HK-2 (cell line): ENCODE data around the gene BANK1.

ENCODE experiments used
- DNase-seq: peaks from one replicate; pipeline ENCODE4 v3.0.0-alpha.2; 2018; ENCODE audit not compliant: unreplicated experiment

BANK1 gene

DNA sequence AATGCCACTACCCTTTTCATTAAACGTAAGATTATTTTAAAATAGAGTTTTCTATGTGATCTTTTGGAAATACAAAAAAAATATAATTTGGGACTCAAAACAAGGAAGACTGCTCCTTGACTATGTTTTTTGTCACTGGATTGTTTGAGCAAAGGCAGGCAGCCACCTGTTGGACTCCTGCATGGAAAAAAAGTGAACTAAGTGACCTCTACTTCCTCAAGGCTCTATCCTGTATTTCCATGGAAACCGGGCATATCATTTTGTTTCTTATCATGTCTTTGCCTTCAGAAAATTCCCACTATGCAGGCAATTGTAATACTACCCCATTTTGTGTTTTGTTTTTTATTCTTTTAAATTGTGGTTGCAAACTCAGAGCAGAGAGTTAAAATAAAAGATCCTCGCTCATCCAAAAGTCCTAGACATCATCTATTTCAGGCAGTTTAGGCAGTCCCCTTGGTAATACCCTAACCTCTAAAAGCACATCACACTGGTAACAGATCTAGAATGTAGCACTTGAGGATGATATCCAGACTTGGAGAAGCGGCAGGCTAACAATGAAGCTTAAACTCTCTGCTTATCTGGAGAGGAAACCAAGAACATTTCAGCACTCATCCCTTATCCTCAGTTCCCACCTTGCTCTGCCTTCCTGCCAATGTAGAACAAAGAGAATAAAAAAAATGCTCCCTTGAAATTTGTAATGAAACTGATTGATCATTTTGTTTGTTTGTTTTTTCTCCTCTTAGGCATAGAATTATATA is 165.7 kb downstream of the BANK1 start:
- DNase-seq: no peak

DNA sequence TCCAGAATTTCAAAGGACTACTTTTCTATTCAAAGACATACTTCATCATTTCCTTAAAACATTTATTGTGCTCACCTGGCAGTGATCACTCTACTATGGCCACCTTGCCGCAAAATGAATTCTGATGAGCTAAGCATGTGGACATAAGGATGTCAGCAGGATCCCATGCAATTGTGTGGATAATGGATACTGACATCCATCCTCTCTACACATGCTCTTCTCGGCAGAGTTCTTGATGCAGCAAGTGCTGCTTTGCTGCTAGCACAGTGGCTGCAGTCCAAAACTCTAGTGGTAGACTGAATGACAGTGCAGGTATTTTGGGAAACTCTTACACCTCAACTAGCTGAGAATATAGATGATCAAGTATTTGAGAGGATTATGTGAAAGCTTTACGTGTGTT is 168.0 kb downstream of the BANK1 start:
- DNase-seq: no peak

DNA sequence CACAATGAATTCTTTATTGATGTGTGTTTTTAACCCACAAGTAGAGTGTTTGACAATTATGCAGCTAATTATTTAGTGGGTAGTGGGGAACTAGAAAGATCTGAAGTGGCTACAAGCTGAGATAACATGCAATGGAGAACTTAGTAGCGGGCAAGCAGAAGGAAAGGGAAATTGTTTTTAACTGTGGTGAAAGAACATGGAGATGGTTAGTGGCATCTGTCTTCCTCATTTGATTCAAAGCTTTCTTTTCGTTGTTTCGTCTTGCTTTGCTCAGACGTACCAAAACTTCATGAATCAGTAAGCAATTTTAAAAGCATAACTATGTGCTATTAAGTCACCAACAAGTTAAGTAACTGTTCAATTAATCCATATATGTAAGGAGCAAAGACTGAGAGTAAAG is 169.9 kb downstream of the BANK1 start:
- DNase-seq: no peak

DNA sequence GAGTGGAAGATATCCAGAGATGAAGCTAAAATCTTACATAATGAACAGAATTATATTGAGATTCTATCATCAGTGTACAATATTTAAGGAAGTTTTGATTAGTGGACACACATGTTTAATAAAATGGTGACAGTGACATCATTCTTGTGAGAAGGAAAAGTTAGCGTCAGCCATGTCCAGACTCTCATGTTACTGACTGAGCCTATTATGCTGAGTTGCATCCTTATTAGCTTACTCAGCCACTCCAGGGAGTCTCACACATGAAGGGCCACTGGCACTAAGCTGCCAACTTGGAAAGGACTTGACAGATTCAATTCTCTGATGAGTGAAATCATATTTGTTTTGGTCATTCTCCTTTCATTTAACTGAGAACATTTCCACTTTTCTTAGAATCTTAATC is 170.6 kb downstream of the BANK1 start:
- DNase-seq: peak; percentile 25

DNA sequence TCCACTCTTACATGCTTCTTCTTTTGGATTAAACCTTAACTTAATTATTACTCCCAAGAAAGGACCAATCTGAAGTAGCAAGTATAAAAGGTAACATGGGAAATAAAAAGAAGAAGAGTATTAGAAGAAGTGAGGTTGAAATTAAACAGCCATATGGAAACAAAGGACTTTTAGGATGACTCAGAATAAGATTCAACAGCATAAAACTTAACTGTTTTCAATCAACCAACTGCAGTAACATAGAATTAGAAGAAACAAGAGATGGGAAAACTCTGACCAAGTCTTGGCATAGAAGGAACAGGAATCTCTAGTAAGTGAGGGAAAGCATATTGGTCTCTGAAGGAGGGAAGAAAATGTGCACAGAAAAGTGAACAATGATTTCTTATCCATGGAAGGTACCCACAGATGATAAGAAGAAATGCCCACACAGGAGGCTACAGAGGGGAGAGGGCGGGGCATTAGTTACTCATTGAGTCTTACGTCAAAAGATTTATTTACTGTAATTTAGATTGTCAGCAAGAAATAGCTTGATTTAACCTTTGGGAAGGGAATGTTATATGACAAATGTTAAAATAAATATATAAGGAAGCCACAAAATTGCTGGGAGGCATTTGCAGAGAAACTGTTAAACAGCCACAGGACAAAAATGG is 177.3 kb downstream of the BANK1 start:
- no peak for DNase-seq

DNA sequence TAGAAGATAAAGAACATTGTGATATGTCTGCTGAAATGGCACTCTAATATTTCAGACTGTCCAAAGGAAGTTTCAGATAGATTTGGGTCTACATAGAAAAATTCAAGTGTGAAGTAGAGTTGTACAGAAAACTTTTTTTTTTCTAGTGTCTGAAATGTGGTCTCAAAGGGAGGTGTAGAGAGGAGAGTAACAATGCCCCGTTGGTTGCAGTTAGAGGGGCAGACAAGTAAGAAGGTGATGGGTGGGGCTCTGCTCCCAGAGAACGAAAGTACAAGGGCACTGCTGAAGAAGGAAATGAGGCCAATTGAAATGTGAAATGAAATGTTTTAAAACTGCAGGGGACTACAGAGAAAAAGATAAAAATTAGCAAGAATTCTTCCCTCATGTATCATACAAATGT is 177.8 kb downstream of the BANK1 start:
- no peak for DNase-seq

DNA sequence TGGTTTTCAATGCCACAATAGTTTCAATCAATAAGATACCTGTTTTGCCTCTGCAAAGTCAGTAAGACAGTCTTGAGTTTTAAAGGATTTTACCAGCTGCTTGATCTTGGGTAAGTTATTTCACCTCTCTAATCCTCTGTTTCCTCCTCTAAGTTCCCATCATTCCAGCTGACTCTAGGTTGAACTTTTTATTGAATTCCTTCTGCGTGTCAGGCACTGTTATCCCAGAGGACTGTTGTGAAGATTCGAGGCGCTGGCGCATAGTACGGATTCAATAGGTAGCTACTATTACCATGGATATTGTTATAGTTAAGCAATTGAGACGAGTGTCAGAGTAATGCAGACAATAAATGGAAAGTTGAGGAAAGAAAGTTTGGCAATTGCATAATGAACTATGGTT is 179.4 kb downstream of the BANK1 start:
- no peak for DNase-seq

DNA sequence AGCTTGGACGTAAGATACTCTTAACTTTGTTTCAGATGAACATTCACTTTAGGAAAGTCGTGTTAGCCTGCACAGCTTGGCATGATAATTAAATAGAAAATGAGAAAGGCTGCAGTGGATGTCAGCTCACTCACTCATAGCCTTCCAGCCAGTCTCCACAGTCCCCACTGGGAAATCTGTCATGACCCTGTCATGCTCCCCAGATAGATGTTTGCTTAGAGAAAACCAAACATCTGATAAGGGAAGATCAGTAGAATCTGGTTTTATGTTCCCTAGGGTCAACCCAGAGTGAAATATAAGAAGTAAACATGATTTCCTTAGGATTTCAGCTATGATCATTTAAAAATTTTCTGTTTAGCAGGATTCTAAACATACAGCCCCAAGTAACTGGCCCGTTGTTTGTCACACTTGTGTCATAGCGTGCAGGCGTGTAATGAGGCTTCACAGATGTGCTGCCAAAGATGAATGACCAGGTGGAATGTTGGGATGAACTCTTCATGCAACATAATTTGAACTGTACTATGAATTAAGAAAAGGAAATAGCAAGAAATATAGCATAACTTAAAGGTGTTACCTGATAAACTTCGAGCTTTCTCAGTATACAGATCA is 180.1 kb downstream of the BANK1 start:
- no peak for DNase-seq

DNA sequence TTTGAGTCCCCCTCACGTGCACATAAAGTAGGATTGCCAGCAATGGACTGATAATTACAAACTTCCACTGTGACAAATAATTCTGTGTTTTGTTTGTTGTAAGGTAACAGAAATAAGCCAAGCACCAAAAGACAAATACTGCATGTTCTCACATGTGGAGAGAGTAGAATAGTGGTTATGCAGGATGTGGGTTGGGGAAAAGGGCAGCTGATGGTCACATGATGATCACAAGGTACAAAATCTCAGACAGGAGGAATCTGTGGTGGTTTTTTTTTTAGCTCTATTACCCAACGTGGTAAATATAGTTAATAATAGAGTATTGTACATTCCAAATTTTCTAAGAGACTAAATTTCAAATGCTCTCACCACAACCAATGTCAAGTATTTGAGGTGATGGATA is 182.3 kb downstream of the BANK1 start:
- DNase-seq: no peak

DNA sequence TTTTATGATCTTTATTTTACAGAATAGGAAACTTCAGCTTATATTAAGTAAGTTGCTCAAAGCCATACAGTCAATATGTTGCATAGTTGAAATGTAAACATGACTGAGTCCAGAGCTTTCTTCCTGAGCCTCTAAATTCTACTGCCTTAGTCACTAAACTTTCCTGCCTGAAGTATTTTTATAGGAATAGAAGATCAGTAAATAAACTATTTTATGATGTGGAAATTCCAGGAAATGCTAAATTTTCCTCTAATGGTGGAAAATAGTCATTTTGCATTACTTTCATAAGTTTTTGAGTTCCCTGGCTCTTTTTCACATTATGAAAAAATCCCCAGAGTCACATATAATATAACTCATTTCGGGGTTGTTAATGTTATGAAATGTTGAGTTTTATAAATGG is 182.8 kb downstream of the BANK1 start:
- no peak for DNase-seq

DNA sequence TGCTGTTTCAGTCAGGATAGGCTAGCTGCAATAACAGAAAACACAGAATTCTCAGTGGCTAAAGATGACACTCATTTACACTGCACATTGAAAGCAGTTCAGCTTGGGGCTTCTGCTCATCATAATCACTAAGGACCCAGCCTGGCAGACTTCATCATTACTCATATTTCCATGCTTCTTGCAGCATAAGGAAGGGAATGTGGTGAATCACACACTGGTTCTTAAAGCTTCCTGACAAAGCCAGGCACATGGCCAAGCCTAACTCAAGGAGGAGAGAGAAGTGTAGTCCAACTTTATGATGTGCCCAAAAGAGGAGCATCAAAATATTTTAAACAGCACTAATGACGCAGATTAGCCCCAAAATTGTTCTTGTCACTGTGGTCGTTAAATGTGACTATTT is 186.5 kb downstream of the BANK1 start:
- peak; percentile 46 for DNase-seq

DNA sequence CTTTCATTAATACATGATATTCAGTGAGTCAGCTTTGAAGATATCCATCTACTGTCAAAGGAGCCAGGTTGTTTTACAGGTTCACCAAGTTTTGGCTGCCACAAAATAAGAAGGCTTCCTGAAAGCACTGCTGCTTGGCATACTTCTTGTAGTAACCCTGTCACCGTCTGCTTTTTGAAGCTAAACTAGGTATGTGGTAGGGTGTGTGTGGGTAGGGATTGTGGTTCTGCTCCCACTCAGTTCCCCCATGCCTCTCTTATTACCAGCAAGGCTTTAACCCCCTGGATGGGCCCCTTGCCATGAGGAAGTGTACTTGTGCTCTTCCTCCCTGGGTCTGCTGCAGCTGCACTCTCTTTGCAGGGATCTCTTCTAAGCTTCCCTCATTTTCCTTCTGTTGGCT is 191.2 kb downstream of the BANK1 start:
- no peak for DNase-seq

DNA sequence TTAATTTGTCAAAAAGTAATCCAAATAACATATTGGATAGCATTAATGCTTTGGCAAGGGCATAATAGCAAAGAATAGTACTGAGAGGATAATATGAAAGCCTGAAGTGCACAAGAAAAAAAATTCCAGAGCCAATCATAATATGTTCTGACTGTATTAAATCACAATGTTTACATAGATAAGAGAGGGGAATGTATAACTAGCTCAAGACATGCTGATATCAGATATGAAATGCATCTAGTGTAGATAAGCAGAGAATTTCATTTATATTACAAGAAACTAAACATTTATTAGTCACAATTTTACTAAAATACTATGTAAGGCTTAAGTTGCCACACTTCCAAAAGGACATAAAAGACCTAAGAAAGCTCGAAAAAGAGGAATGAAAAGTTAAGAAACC is 193.3 kb downstream of the BANK1 start:
- DNase-seq: no peak

DNA sequence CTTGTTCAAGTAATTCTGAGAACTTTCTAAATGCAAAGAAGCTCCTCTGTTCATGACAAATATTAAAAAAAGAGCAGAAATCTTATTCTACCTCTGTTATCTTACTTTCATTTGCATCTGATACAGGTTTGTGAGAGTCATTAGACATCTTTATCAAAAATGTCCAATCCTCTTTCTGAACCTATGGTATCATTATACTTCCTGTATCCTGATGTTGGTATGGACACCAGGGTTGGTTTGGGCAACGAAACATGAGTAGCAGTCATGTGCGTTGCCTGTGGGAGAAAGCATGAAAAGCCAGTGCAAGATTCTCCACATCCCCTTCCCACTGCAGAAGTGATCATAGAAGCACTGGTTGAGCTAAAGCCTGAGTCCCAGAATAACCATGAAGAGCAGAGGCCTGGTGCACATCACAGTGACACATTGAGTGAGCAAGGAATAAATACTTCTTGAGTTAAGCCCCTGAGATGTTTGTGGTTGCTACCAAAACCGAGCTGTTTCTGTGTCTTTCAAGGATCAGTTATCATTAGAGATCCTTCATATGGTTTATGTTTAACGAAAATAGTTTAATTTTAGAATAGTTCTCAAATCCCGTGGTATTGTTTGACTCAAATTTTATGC is 197.2 kb downstream of the BANK1 start:
- DNase-seq: no peak

DNA sequence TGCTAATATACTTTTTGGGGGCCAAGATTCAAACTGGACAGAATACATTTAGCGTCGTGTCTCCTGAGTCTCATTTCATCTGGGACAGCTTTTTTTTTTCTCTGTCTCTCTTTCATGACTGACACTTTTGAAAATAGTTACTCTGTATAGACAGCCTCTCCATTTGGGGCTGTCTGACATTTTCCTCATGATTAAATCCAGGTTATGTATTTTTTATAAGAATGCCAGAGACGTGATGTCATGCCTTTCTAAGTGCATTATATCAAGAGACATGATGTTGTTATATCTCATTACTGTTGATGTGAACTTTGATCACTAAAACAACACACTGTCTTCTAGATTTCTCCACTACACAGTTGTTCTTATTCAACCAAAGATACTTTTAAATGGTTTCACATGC is 199.0 kb downstream of the BANK1 start:
- DNase-seq: no peak

DNA sequence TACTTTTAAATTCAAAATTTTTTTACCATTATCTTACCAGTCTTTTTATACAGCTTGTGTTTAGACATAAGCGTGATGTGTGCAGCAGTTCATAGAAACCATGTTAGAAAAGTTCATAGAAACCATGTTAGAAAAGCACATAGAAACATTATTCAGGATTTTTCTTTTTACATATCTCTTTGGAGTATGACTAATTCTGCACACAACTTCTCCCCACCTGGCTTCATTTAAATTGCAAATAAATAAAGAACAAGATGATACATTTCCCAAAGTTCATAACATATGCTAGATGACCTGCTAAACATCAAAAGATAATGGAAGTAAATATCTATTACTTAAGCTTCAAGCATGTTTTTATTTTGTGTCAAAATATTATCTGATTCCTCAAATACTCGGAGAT is 201.9 kb downstream of the BANK1 start:
- DNase-seq: no peak

DNA sequence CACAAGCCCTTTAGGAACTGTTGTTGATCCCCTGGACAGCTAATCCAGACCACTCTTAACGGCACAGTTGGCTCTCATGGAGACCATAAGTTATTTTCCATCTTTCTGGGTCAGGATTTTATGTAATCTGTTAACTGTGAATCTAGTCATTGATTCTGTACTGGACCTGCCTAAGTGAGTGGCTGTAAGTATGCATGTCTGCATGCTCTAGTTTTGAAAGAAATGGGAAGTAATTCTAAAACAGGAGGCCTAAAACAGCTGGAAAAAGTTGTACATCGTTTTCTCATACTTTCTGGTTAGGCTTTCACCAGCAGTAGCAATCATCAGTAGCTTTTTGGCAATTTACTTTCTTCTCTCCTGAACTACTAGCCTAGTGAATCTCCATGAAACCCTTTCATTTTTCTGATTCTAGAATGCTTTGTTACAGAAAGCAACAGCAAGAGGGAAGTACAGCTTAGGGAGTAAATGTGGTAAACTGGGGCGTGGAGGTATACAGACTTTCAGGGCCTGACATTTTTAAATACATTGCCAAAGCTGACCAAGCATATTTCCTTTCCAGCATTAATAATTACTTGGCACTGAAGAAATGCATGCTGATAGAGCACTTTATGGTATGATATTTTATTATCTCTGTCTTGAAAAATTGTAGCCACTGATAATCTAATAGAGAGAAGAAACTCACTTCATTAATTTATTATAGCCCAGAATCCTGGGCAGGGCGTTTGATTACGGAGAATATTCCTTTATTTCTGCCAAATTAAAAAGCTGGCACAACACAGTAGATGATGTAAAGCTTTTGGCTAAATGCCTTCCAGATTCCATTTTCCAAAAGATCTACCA is 202.7 kb downstream of the BANK1 start:
- no peak for DNase-seq

DNA sequence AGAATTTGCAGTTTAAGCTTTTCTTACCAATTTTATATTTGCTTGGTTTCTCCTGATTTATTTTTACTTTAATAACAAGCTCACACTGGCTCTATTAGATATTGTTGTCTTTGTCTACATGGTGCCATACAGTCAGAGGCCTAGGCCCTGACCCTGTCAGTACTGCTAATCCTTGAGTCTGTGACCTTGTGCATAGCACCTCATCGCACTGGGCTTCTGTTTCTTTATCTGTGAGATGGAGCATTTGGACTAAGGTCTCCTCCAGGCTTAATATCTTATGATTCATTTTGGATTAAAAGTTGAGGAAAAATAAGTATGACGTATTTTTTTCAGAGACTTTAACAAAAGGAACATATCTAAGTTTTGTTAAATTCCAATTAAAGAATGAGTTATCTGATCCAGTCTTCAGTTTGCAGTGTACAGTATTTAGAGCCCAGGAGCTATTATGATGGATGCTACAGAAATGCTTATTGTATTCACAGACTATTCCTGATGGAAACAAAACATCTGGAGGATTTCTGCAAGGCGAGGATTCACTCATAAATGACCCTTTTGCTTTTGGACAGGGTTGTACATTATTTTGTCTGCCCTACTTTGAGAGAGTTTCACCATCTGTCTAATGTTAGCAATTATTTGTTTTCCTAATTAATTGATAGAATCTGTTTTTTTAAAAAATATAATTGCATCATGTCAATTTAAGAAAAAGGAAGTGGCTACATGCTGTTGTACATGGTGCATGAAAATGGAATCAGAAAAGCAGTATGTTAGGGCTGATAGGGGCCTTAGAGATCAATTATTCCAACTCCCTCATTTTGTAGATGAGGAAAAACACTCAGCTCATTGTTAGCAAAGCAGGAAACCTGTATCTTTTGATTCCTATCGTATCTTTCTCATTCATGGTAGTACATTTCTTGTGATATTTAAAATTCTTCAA is 203.6 kb downstream of the BANK1 start:
- DNase-seq: no peak

DNA sequence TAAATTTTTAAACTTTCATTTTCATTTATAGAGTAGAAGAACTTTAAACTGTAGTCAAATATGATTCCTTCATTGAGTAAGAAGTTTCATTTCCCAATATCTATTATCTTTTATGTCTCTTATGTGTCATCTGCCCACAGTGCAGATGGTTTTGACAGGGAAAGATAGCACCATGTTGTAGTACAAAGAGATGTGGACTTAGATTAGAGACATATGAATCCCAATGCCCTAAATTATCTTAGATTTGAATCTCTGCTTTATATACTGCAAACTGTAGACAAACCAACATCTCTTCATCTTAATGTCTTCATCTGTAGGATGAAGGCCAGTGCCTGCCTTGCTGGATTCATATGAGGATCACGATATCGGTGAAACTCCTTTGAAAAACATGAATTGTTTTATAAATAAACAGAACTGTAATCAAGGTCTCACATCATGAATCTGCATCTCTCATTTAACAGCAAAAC is 217.5 kb downstream of the BANK1 start:
- no peak for DNase-seq

DNA sequence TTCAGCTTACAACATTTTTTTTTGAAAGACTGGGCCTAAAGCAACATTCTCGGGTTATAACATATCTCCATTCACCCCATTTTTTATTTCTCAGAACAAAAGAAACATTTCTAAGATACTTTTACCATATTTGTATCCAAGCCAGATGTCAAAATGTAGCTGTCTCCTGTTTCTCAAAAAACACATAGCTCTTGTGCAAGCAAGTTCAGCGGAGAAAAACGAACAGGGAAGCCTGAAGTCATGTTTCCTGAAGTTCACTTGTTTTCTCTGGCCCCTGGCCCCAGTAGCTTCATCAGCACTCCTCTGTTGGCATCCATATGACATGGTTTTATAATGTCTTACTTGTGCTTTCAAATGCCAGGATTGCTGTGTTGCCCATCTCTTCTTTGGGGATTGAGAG is 218.2 kb downstream of the BANK1 start:
- no peak for DNase-seq

DNA sequence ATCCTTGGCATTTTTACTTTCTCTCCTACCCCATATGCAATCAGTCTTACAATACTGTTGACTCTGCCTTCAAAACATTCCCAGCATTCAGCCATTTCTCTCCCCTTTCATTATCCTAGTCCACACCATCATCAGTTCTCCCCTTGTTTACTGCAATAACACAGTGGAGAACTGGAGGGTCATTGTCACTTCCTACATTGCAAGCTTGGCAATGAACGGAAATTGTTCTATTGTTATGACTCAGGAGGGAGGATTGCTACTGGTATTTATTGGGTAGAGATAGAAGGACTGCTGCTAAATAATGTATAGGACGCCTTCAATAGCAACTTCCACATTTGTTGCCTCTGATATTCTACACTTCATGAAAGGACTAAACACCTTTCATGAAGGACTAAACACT is 231.8 kb downstream of the BANK1 start:
- DNase-seq: no peak
